Measurements from ENCODE around the gene TMC1.

GRCh38 chr9:72704688-72705375, 183.4 kb downstream of the TMC1 start:
- TF ChIP-seq POLR2A (IDR thresholded peaks at IDR 0.05): no peak
- TF ChIP-seq, protein P1, sequence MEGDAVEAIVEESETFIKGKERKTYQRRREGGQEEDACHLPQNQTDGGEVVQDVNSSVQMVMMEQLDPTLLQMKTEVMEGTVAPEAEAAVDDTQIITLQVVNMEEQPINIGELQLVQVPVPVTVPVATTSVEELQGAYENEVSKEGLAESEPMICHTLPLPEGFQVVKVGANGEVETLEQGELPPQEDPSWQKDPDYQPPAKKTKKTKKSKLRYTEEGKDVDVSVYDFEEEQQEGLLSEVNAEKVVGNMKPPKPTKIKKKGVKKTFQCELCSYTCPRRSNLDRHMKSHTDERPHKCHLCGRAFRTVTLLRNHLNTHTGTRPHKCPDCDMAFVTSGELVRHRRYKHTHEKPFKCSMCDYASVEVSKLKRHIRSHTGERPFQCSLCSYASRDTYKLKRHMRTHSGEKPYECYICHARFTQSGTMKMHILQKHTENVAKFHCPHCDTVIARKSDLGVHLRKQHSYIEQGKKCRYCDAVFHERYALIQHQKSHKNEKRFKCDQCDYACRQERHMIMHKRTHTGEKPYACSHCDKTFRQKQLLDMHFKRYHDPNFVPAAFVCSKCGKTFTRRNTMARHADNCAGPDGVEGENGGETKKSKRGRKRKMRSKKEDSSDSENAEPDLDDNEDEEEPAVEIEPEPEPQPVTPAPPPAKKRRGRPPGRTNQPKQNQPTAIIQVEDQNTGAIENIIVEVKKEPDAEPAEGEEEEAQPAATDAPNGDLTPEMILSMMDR (IDR thresholded peaks at IDR 0.05): no peak

All from tibial nerve (tissue), 3 donors.